Mammary epithelial cell (primary cell): Measurements from ENCODE around the gene MEGF11.

ENCODE experiments used
- CTCF ChIP-seq, 2 donors: IDR thresholded peaks in 1 of 2; conservative IDR thresholded peaks in 1 of 2; 2 replicates each; pipeline ENCODE4 v1.5.1; 2011 to 2012; ENCODE audit warnings: inconsistent platforms in 2 of 2, low read length in 2 of 2, mild to moderate bottlenecking in 2 of 2, control low read depth in 1 of 2, low read depth in 1 of 2; ENCODE audit not compliant: insufficient read depth in 1 of 2; ENCODE audit errors: extremely low read depth in 1 of 2
- EZH2 ChIP-seq: IDR thresholded peaks from 2 replicates; pipeline ENCODE4 v1.6.1; 2012; ENCODE audit warnings: low read length, inconsistent platforms, borderline replicate concordance

- no peak for TF ChIP-seq CTCF (conservative IDR thresholded peaks at IDR 0.05 in 1 of 2, IDR thresholded peaks at IDR 0.05 in 1 of 2; ENCODE audit: extremely low read depth in 1 of 2, insufficient read depth in 1 of 2, low read depth in 1 of 2, low read length in 2 of 2)
- TF ChIP-seq EZH2: no peak
These were observed 282.4 kb downstream of the MEGF11 start for GRCh38 chr15:65970937-65971740.
